ENCODE data around the gene CALML5.

- TF ChIP-seq CTCF (IDR thresholded peaks at IDR 0.05; ENCODE audit: insufficient read depth, low read length), result no peak
- no peak for TF ChIP-seq GABPA (IDR thresholded peaks at IDR 0.05; ENCODE audit: low read depth)
- TF ChIP-seq POLR2AphosphoS5 (IDR thresholded peaks at IDR 0.05; ENCODE audit: low read depth), result no peak
Measured at GRCh38 chr10:5547931-5548660, 48.7 kb upstream of the CALML5 start.
